GM12878 (cell line): Measurements from ENCODE around the gene ANK3. TPM values are rescaled to one million over a fixed set of nuclear protein-coding genes. Genes with fewer than 3 reads are reported as not detected.

Experiments used
- ATAC-seq: fragments of 200-7000 bp; cut with Tn5 transposase; 3 replicates; pipeline ENCODE4 v1.9.1; 2020; ENCODE audit warnings: mild to moderate bottlenecking, moderate library complexity
- BruUV-seq: library from RNA; stranded (reverse); fragments of 400-500 nt; replicated peaks from 2 replicates; lab custom pipeline; 2021; lab: Mats Ljungman, UMichigan
- CTCF ChIA-PET: fragments of 300-600 bp; sonication (Branson Sonifier 250); formaldehyde crosslinking; extraction: SDS; loops from one replicate; lab custom pipeline; 2021; ENCODE audit warnings: inconsistent platforms; lab: Yijun Ruan, JAX
- POLR2A ChIA-PET: fragments of 350-600 bp; formaldehyde crosslinking; extraction: SDS; loops from one replicate; lab custom pipeline; 2021; ENCODE audit warnings: inconsistent platforms; lab: Charles Lee
- RAD21 ChIA-PET: fragments of 300-600 bp; sonication (Branson Sonifier 250); formaldehyde crosslinking; loops from one replicate; lab custom pipeline; 2023; ENCODE audit warnings: antibody characterized with exemption; ENCODE audit not compliant: unreplicated experiment; lab: Charles Lee
- SMC1A ChIA-PET: fragments of 300-600 bp; sonication (Branson Sonifier 250); formaldehyde crosslinking; loops from one replicate; lab custom pipeline; 2023; ENCODE audit not compliant: unreplicated experiment, uncharacterized antibody; lab: Charles Lee
- DNase-seq: peaks from one replicate; pipeline ENCODE4 v3.0.0-alpha.2; 2011; ENCODE audit warnings: low read depth, low spot score
- FAIRE-seq: peaks from 3 replicates; lab custom pipeline; 2011; peaks lifted over from hg19 to GRCh38; lab: Jason Lieb, UNC
- H2AFZ ChIP-seq: 2 replicates; pipeline ENCODE4 v1.6.0; 2011; ENCODE audit warnings: low read depth, low read length, control low read depth; ENCODE audit not compliant: control insufficient read depth
- H3K27ac ChIP-seq: 2 replicates; pipeline ENCODE4 v1.5.1; 2011; ENCODE audit warnings: control low read depth; ENCODE audit not compliant: control insufficient read depth, insufficient read depth
- H3K27me3 ChIP-seq, 2 experiments: replicated peaks in 1 of 2; 2 replicates each; pipeline versions ENCODE4 v1.6.0 to v1.6.1; 2011; ENCODE audit warnings: low read length in 1 of 2; ENCODE audit not compliant: control insufficient read depth in 2 of 2, insufficient read depth in 2 of 2
- H3K36me3 ChIP-seq, 2 experiments: 2 replicates each; pipeline ENCODE4 v1.5.1; 2011; ENCODE audit warnings: low read length in 1 of 2; ENCODE audit not compliant: control insufficient read depth in 2 of 2, insufficient read depth in 2 of 2
- H3K4me1 ChIP-seq: 2 replicates; pipeline ENCODE4 v1.6.1; 2011; ENCODE audit warnings: mild to moderate bottlenecking, low read length, moderate library complexity, mixed read lengths; ENCODE audit not compliant: control insufficient read depth, insufficient read depth
- H3K4me2 ChIP-seq: 2 replicates; pipeline ENCODE4 v1.6.0; 2011; ENCODE audit warnings: control low read depth; ENCODE audit not compliant: control insufficient read depth, insufficient read depth
- H3K4me3 ChIP-seq: fragments of 200-600 bp; sonication (generic); 2 replicates; pipeline ENCODE4 v1.5.1; 2016
- H3K79me2 ChIP-seq: 2 replicates; pipeline ENCODE4 v1.6.0; 2011; ENCODE audit warnings: low read length; ENCODE audit not compliant: control insufficient read depth, insufficient read depth
- H3K9ac ChIP-seq: 2 replicates; pipeline ENCODE4 v1.8.0; 2011; ENCODE audit warnings: low read length, control low read depth, mixed read lengths; ENCODE audit not compliant: control insufficient read depth, insufficient read depth
- H3K9me3 ChIP-seq: replicated peaks from 3 replicates; pipeline ENCODE4 v1.5.1; 2011; ENCODE audit warnings: mild to moderate bottlenecking, low read length; ENCODE audit not compliant: control insufficient read depth, insufficient read depth
- H4K20me1 ChIP-seq: 2 replicates; pipeline ENCODE4 v1.6.0; 2011; ENCODE audit not compliant: control insufficient read depth, insufficient read depth
- HCFC1 ChIP-seq: fragments of 150-350 bp; IDR thresholded peaks from 2 replicates; pipeline ENCODE4 v1.6.1; 2014; ENCODE audit warnings: low read length
- HSF1 ChIP-seq: fragments of 150-350 bp; IDR thresholded peaks from 2 replicates; pipeline ENCODE4 v1.6.1; 2014; ENCODE audit warnings: mild to moderate bottlenecking, low read depth, low read length
- IRF5 ChIP-seq: fragments of 450-650 bp; IDR thresholded peaks from 2 replicates; pipeline ENCODE4 v1.6.1; 2017; ENCODE audit warnings: borderline replicate concordance
- MYC ChIP-seq: IDR thresholded peaks from 2 replicates; pipeline ENCODE4 v1.6.1; 2011; ENCODE audit warnings: mild to moderate bottlenecking, low read length, moderate library complexity, inconsistent platforms; ENCODE audit not compliant: insufficient read depth, insufficient replicate concordance, insufficient read length, severe bottlenecking
- PAX5 ChIP-seq: IDR thresholded peaks from 2 replicates; pipeline ENCODE4 v1.6.1; 2011; ENCODE audit warnings: low read depth, low read length, borderline replicate concordance
- POLR2AphosphoS2 ChIP-seq: IDR thresholded peaks from 2 replicates; pipeline ENCODE4 v1.6.1; 2011; ENCODE audit warnings: low read depth, mild to moderate bottlenecking, low read length, improper control_type of control experiment, moderate library complexity
- RELB ChIP-seq: fragments of 450-650 bp; IDR thresholded peaks from 2 replicates; pipeline ENCODE4 v1.6.1; 2017; ENCODE audit warnings: low read depth, mild to moderate bottlenecking, moderate library complexity
- TBL1XR1 ChIP-seq: IDR thresholded peaks from 2 replicates; pipeline ENCODE4 v1.6.1; 2012; ENCODE audit warnings: low read depth, low read length, improper control_type of control experiment
- WGBS: methylation state at CpG from one replicate; pipeline ENCODE4 v1.1.6; 2016; ENCODE audit warnings: low lambda C conversion rate; ENCODE audit not compliant: insufficient replicate concordance, insufficient coverage; ENCODE audit errors: missing lambda C conversion rate; 5-methylcytosine and 5-hydroxymethylcytosine counted together
- in situ Hi-C: fragments of 300-500 bp; cut with MboI; formaldehyde crosslinking; loops from 9 replicates; pipeline ENCODE4 v1.14.3; 2018; ENCODE audit warnings: mixed read lengths
- intact Hi-C: fragments of 100-400 bp; cut with micrococcal nuclease; formaldehyde crosslinking; loops from one replicate; pipeline ENCODE4 v1.14.2; 2022; ENCODE audit not compliant: unreplicated experiment
- polyA plus RNA-seq, 11 experiments: library from polyadenylated mRNA; depleted of rRNA in 4 of 11; unstranded in 6 of 11; stranded (reverse) in 5 of 11; fragments of >200 nt; fragmentation: Nextera tagmentation in 4 of 11; fragmentation: Illumina TruSeq in 1 of 11; extraction: Ambion mirVana in 4 of 11; extraction: Trizol in 1 of 11; gene quantifications; 1 replicate in 1 of 11; 2 replicates in 10 of 11; pipeline versions ENCODE4 v1.2.1 to v1.2.3, GENCODE V29; 2011 to 2016; ENCODE audit warnings: inconsistent platforms in 2 of 11, missing spikeins in 2 of 11, low read depth in 1 of 11
- total RNA-seq, 4 experiments: library from RNA; depleted of rRNA in 3 of 4; stranded (reverse); fragments of >200 nt in 3 of 4; fragmentation: Illumina TruSeq in 1 of 4; extraction: Trizol in 1 of 4; gene quantifications; 2 replicates each; pipeline versions ENCODE4 v1.2.1 to v1.2.3, GENCODE V29; 2013 to 2021

Gene ANK3
- total and polyA plus RNA-seq, 10 of the 15 experiments (the other 5 are each of a cell fraction or from before 2014, with no cell fraction given): 0.06 to 0.82 (median 0.20) TPM; not detected in 2

GRCh38 chr10:60367901-60368300 is 21.8 kb downstream of the ANK3 start:
- no peaks in the 10 kb centered on the region for H3K36me3 ChIP-seq
- no peaks in the 10 kb centered on the region for H3K79me2 ChIP-seq
- H3K27ac ChIP-seq: no peak overlapping the region
- FAIRE-seq (no peak), ATAC-seq (no peak)
- H4K20me1 ChIP-seq: no peaks in the 10 kb centered on the region
- ChIA-PET SMC1A (interaction anchor here (1.0 kb wide), 1 partner anchor 130 kb away, joined by 3 read pairs; no protein-coding TSS in a partner anchor), CTCF (interaction anchor here (0.9 kb wide), 1 partner anchor 17 kb away, joined by 3 read pairs; no protein-coding TSS in a partner anchor), RAD21 (no interaction called here)
- no peak overlapping the region for H3K4me3 ChIP-seq
- 5% methylated on average over 1 of the region's 1 CpG for WGBS
- no TSS peak for BruUV-seq
- no peak overlapping the region for H3K4me2 ChIP-seq
- intact Hi-C loops: no loop called here
- TF ChIP-seq HCFC1 (no peak), RELB (no peak), IRF5 (no peak), HSF1 (no peak), TBL1XR1 (no peak), PAX5 (no peak), MYC (no peak), POLR2AphosphoS2 (no peak)
- TF ChIP-seq, all 136 proteins: peak for 0
- H3K9ac ChIP-seq: no peak overlapping the region
- no peak for DNase-seq
- 0 out of 4 replicates have a peak, but pooled peaks cover 0 to 3% of the 10 kb centered on the region in 2 experiments for H3K27me3 ChIP-seq
- no peak overlapping the region for H2AFZ ChIP-seq
- H3K9me3 ChIP-seq: no peaks in the 10 kb centered on the region
- POLR2A ChIA-PET: no interaction called here
- H3K4me1 ChIP-seq: no peaks in the 10 kb centered on the region
- in situ Hi-C loops: no loop called here
